Head of caudate nucleus (tissue), 42 donors: ENCODE data around the gene ADAMTSL3.
A peak's percentile ranks its signal among the peaks of the same experiment; 100 is the strongest.
"Not testable (repeated sequence)": the region's sequence is repeated elsewhere in the genome, so short reads cannot be mapped to it uniquely, and the experiment has no call there.

Source experiments
- DNase-seq, 42 donors: peaks; one replicate each; pipeline versions ENCODE4 v3.0.0 to v3.0.0-alpha.2; 2020 to 2021; ENCODE audit warnings: mixed read lengths in 7 of 42
- intact Hi-C: fragments of 100-400 bp; cut with DNase I; formaldehyde crosslinking; loops from one replicate; pipeline ENCODE4 v1.15.0; 2022

The ADAMTSL3 gene

GRCh38 chr15:83928392-83928734 lies 274.4 kb downstream of the ADAMTSL3 start:
- no peak for DNase-seq
- intact Hi-C loops, result no loop called here

- intact Hi-C loops, result no loop called here
Observed at GRCh38 chr15:83928878-83929418, 275.0 kb downstream of the ADAMTSL3 start.

GRCh38 chr15:83929619-83930018 lies 275.7 kb downstream of the ADAMTSL3 start:
- intact Hi-C loops, result no loop called here
- no peak for DNase-seq

More at GRCh38 chr15:83928878-83929418, 275.0 kb downstream of the ADAMTSL3 start:
- DNase-seq, result no peak

- intact Hi-C loops, result no loop called here
- DNase-seq, result no peak
Observed at GRCh38 chr15:83930392-83931212, 276.7 kb downstream of the ADAMTSL3 start.

- no peak for DNase-seq
- intact Hi-C loops, result no loop called here
Observed at GRCh38 chr15:83935774-83936173, 281.9 kb downstream of the ADAMTSL3 start.

- DNase-seq, result no peak
- intact Hi-C loops, result no loop called here
Observed at GRCh38 chr15:83940136-83940535, 286.2 kb downstream of the ADAMTSL3 start.

- no peak for DNase-seq
- intact Hi-C loops, result no loop called here
Observed at GRCh38 chr15:83943043-83943442, 289.1 kb downstream of the ADAMTSL3 start.

- no peak for DNase-seq
Observed at GRCh38 chr15:83943849-83944404, 290.0 kb downstream of the ADAMTSL3 start.

GRCh38 chr15:83947156-83947555 lies 293.2 kb downstream of the ADAMTSL3 start:
- peak in 31 of 42 donors; percentile 4 to 80 (median 39) for DNase-seq
- intact Hi-C loops, result no loop called here

More at GRCh38 chr15:83943849-83944404, 290.0 kb downstream of the ADAMTSL3 start:
- intact Hi-C loops, result no loop called here

GRCh38 chr15:83954506-83954905 lies 300.6 kb downstream of the ADAMTSL3 start:
- intact Hi-C loops, result no loop called here
- no peak for DNase-seq

- intact Hi-C loops, result no loop called here
- no peak for DNase-seq
Observed at GRCh38 chr15:83955806-83956265, 301.9 kb downstream of the ADAMTSL3 start.

GRCh38 chr15:83956887-83957286 lies 303.0 kb downstream of the ADAMTSL3 start:
- DNase-seq, result no peak

GRCh38 chr15:83959477-83959876 lies 305.6 kb downstream of the ADAMTSL3 start:
- intact Hi-C loops, result no loop called here
- DNase-seq, result no peak

More at GRCh38 chr15:83956887-83957286, 303.0 kb downstream of the ADAMTSL3 start:
- intact Hi-C loops, result no loop called here

- no peak for DNase-seq
- intact Hi-C loops, result no loop called here
Observed at GRCh38 chr15:83960192-83960829, 306.4 kb downstream of the ADAMTSL3 start.

GRCh38 chr15:83961311-83961710 lies 307.4 kb downstream of the ADAMTSL3 start:
- DNase-seq, result no peak
- intact Hi-C loops, result no loop called here

GRCh38 chr15:83964967-83965366 lies 311.0 kb downstream of the ADAMTSL3 start:
- DNase-seq, intact Hi-C loops: not testable (repeated sequence)

GRCh38 chr15:83970295-83970890 lies 316.5 kb downstream of the ADAMTSL3 start:
- intact Hi-C loops, result no loop called here
- no peak for DNase-seq

GRCh38 chr15:83971992-83972391 lies 318.1 kb downstream of the ADAMTSL3 start:
- intact Hi-C loops, result no loop called here
- no peak for DNase-seq

- intact Hi-C loops, result no loop called here
- DNase-seq, result no peak
Observed at GRCh38 chr15:83973816-83974215, 319.9 kb downstream of the ADAMTSL3 start.

GRCh38 chr15:83977992-83978391 lies 324.1 kb downstream of the ADAMTSL3 start:
- intact Hi-C loops, result no loop called here

More at GRCh38 chr15:83977992-83978391, 324.1 kb downstream of the ADAMTSL3 start:
- no peak for DNase-seq
